VCaP (cell line): ENCODE measurements around the gene PACS1.
A peak's percentile ranks its signal among the peaks of the same experiment; 100 is the strongest.

Source experiments
- H3K27ac ChIP-seq: fragments of 450-650 bp; 2 replicates; pipeline ENCODE4 v1.5.1; 2017
- CTCF ChIP-seq: fragments of 450-650 bp; conservative IDR thresholded peaks from 2 replicates; pipeline ENCODE4 v1.5.1; 2017; ENCODE audit warnings: mild to moderate bottlenecking, moderate library complexity

The PACS1 gene

GRCh38 chr11:66184728-66185127, 114.7 kb downstream of the PACS1 start:
- no peak for TF ChIP-seq CTCF
- H3K27ac ChIP-seq, result no peak overlapping the region

DNA sequence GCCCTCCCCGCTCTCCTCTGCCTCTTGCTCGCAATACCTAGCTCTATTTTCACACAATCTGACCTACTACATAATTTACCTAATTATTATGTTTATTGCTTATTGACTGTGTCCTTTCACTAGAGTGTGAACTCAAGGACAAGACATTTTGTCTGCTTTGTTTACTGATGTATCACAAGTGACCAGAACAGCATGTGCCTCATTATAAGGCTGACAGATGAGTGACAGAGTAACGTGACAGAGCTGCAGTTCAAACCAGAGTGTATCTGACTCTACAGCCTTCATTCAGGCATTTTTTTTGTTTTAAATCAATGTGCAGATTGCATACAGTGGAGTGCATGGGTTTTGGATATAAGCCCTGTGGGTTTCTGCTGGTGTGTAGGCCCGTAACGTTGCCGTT, 116.4 kb downstream of the PACS1 start:
- H3K27ac ChIP-seq, result peak overlapping the region; percentile 14
- no peak for TF ChIP-seq CTCF

DNA sequence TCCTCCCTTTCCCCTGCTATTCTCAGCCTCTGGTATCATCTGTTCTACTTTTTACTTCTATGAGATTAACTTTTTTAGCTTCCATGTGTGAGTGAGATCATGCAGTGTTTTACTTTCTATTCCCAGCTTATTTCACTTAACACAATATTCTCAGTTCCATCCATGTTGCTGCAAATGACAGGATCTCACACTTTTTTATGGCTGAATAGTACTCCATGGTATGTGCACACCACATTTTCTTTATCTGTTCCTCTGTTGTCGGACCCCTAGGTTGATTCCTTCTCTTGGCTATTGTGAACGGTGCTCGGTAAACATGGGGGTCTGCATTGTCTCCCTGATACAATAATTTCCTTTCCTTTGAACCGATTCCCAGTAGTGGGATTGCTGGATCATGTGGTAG, 117.4 kb downstream of the PACS1 start:
- H3K27ac ChIP-seq, result peak overlapping the region; percentile 87; the same call in 1 of the 2 replicates
- TF ChIP-seq CTCF, result no peak

DNA sequence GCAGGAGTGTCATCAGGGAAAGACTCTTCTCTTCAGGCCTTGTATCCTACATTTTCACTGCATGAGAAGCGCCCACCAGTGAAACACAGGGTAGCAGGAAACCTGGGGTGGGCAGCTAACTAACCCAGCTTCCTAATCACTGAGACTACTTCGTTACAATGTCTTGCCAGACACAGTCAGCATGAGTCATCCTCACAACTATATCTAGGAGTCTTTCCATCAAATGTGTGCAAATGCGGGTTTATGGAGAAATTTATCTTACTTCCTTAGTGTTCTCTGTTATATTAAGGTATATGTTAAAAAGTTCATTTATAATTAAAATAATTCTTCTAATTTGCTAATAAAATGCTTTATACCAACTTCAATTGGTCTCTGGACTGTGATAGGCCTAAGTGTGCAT, 118.5 kb downstream of the PACS1 start:
- H3K27ac ChIP-seq, result peak overlapping the region; percentile 87
- no peak for TF ChIP-seq CTCF

DNA sequence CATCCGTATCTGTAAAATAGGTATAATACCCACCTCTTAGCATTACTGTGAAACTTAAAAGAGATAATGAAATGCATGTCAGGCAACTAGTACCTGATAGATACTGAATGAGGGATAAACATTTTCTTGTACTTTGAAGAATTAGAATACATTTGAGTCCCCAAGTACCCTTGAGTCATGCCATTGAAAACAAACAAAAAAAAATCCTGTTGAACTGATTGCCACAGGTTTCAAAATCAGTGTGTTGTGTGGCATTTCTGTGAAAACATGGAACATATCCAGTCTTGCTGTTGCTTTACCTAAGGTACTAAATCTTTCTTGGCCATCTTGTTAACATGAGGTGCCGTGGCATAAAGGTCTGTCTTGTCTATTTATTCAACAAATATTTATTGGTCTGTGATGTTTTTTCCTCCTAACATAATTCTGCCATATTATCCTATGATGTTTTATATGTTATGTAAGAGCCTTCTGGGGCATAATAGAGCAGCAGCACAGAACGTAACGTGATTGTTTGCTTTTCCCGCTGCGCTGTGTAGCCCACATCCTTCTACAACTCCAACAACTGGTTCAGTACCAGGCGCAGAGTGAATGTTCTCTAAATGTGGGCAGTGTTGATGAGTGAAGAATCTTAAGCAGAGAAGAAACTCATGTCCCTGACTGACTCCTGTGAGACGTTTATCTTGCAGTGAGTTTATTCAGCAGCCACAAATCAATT, 119.1 kb downstream of the PACS1 start:
- H3K27ac ChIP-seq, result peak overlapping the region; percentile 87
- no peak for TF ChIP-seq CTCF

DNA sequence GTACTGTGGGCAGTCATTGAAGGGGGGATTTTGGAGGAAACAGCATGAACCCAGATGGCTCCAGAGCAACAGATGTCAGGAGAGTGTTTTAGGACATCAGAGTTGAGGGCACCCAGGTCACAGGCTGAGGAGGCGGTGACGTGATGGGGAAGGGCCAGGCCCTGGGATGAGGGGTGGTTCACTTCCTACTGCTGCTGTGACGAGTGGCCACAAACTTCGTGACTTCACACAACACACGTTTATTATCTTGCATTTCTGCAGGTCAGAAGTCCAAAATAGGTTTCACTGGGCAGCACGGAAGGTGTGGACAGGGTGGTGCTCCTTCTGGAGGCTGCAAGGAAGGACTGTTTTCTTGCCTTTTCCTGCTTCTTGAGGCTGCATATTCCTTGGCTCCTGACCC, 120.7 kb downstream of the PACS1 start:
- H3K27ac ChIP-seq, result peak overlapping the region; percentile 87
- TF ChIP-seq CTCF, result no peak

DNA sequence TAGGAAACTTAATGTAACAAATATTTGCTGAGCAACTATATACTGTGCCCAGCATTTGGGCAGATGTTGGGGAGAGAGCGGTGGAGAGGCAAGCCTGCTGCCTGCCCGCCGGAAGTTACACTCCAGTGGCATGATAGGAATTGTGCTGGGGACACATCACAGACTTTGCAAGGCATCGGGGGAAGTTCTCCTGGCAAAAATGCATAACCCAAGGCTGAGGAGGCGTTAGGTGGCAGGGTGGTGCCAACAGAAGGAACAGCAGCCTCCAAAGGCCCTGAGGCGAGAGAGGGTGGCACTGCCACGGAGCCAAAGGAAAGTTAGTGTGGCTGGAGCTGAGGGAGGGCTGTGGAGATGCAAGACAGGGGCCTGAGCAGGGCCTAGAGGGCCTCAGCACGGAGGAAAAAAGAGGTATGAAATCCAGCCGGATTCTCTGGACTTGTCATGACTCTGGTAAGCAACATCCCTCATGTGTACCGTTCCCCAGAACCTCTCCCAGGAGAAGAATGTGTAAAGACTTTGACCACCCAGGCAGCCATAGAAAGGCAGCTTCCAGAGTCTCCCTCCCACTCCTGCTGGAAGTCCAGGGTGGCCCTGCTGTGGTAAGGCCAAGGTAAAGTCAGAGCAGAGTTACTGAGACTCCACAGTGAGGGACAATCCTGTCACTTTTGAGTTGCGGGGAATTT, 122.2 kb downstream of the PACS1 start:
- no peak for TF ChIP-seq CTCF
- peak overlapping the region; percentile 87 for H3K27ac ChIP-seq
